ENCODE data around the gene APOB.

Gene APOB

GRCh38 chr2:21019000-21019677 is 24.7 kb downstream of the APOB start:
- no peak for TF ChIP-seq Cebpa-rat (IDR thresholded peaks at IDR 0.05)
- H3K27me3 ChIP-seq: no peaks in the 10 kb centered on the region
- peaks cover under 1% of the 10 kb centered on the region; the same call in 1 of the 2 replicates for H3K4me1 ChIP-seq
- H3K9me3 ChIP-seq: no peaks in the 10 kb centered on the region
- no peak overlapping the region for H3K27ac ChIP-seq
- H3K36me3 ChIP-seq: no peaks in the 10 kb centered on the region
- H3K4me3 ChIP-seq: no peak overlapping the region
- no peak overlapping the region for H3K4me2 ChIP-seq
- no peaks in the 10 kb centered on the region for H4K20me1 ChIP-seq
- H3K9ac ChIP-seq: no peak overlapping the region

- H3K27ac ChIP-seq: no peak overlapping the region
- H3K4me2 ChIP-seq: no peak overlapping the region
- H3K9me3 ChIP-seq: no peaks in the 10 kb centered on the region
- no peaks in the 10 kb centered on the region for H3K27me3 ChIP-seq
- H3K36me3 ChIP-seq: no peaks in the 10 kb centered on the region
- no peaks in the 10 kb centered on the region for H3K4me1 ChIP-seq
- no peak for TF ChIP-seq Cebpa-rat (IDR thresholded peaks at IDR 0.05)
- H3K4me3 ChIP-seq: no peak overlapping the region
- H3K9ac ChIP-seq: no peak overlapping the region
- H4K20me1 ChIP-seq: no peaks in the 10 kb centered on the region
Observed at GRCh38 chr2:21018290-21018689, 25.6 kb downstream of the APOB start.

- H3K27ac ChIP-seq: no peak overlapping the region
- H3K4me1 ChIP-seq: no peaks in the 10 kb centered on the region
- H3K9ac ChIP-seq: no peak overlapping the region
- H4K20me1 ChIP-seq: no peaks in the 10 kb centered on the region
- no peak for TF ChIP-seq Cebpa-rat (IDR thresholded peaks at IDR 0.05)
- no peak overlapping the region for H3K4me3 ChIP-seq
- no peaks in the 10 kb centered on the region for H3K36me3 ChIP-seq
- no peaks in the 10 kb centered on the region for H3K27me3 ChIP-seq
- H3K4me2 ChIP-seq: no peak overlapping the region
- no peaks in the 10 kb centered on the region for H3K9me3 ChIP-seq
Observed at GRCh38 chr2:21017748-21018276, 26.1 kb downstream of the APOB start.

GRCh38 chr2:21015281-21015645 is 28.6 kb downstream of the APOB start:
- no peaks in the 10 kb centered on the region for H3K36me3 ChIP-seq
- no peak for TF ChIP-seq Cebpa-rat (IDR thresholded peaks at IDR 0.05)
- H3K27me3 ChIP-seq: no peaks in the 10 kb centered on the region
- H3K9me3 ChIP-seq: no peaks in the 10 kb centered on the region
- H4K20me1 ChIP-seq: no peaks in the 10 kb centered on the region
- no peaks in the 10 kb centered on the region for H3K4me1 ChIP-seq
- H3K4me3 ChIP-seq: no peak overlapping the region
- H3K27ac ChIP-seq: no peak overlapping the region
- no peak overlapping the region for H3K4me2 ChIP-seq
- H3K9ac ChIP-seq: no peak overlapping the region

GRCh38 chr2:21014364-21015280 is 29.3 kb downstream of the APOB start:
- H3K9me3 ChIP-seq: no peaks in the 10 kb centered on the region
- H3K9ac ChIP-seq: no peak overlapping the region
- no peaks in the 10 kb centered on the region for H3K36me3 ChIP-seq
- H4K20me1 ChIP-seq: no peaks in the 10 kb centered on the region
- H3K4me2 ChIP-seq: no peak overlapping the region
- TF ChIP-seq Cebpa-rat (IDR thresholded peaks at IDR 0.05): no peak
- H3K4me3 ChIP-seq: no peak overlapping the region
- H3K4me1 ChIP-seq: no peaks in the 10 kb centered on the region
- H3K27ac ChIP-seq: no peak overlapping the region
- no peaks in the 10 kb centered on the region for H3K27me3 ChIP-seq

GRCh38 chr2:21013043-21013816 is 30.6 kb downstream of the APOB start:
- no peak for TF ChIP-seq Cebpa-rat (IDR thresholded peaks at IDR 0.05)
- Histone ChIP-seq H3K9ac (no peak overlapping the region), H3K9me3 (no peaks in the 10 kb centered on the region), H3K4me1 (no peaks in the 10 kb centered on the region), H3K4me2 (no peak overlapping the region), H3K27ac (no peak overlapping the region), H3K4me3 (no peak overlapping the region), H3K27me3 (no peaks in the 10 kb centered on the region), H4K20me1 (no peaks in the 10 kb centered on the region), H3K36me3 (no peaks in the 10 kb centered on the region)

DNA sequence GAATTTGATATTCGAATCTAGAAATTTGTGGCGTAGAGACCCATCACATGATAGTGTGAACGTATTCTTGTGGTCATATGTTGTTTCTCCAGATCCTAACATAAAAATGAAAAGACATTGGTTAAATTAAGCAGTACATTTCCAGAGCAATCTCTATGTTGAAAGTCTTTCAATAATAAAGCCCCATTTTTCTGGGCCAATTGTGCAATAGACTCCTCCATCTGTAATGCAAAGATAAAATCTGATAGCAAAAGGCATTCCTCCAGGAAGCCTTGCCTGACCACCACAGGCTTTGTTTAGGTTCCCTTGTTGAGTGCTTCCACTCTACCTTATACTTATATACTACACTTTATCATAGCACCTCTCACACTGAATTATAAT is 31.3 kb downstream of the APOB start:
- no peak overlapping the region for H3K4me3 ChIP-seq
- no peaks in the 10 kb centered on the region for H3K9me3 ChIP-seq
- H3K4me2 ChIP-seq: no peak overlapping the region
- H3K27me3 ChIP-seq: no peaks in the 10 kb centered on the region
- TF ChIP-seq Cebpa-rat (IDR thresholded peaks at IDR 0.05): no peak
- no peak overlapping the region for H3K9ac ChIP-seq
- no peaks in the 10 kb centered on the region for H3K4me1 ChIP-seq
- H4K20me1 ChIP-seq: no peaks in the 10 kb centered on the region
- H3K27ac ChIP-seq: no peak overlapping the region
- no peaks in the 10 kb centered on the region for H3K36me3 ChIP-seq

DNA sequence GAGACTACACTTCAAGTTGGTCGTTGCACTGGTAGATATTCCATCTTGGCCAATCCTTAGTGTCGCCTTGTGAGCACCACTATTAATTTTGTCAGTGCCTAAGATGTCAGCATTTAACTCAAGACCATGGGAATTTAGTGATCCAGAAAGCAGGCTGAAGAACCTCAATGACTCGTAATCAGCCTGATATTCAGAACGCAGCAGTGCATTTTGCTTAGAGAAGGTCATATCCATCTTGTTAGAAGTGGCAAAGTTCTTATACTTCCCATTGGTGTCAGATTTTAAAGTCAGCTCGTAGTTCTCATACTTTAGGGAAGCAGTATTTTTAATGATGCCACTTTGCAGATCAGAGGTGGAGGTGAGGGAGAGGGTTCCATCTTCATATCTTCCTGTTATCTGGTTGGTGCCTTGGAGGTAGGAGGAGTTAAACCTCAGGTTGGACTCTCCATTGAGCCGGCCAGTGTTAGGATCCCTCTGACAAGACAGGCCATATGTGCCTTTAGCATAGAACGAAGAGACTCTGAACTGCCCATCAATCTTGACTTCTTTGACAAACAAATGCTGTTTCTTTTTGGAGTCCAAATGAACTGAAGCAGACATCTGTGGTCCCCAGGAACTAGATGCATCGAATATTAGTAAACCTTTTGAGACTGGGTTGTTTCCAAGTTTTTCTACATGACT is 31.9 kb downstream of the APOB start:
- Histone ChIP-seq H3K4me1 (no peaks in the 10 kb centered on the region), H3K27me3 (no peaks in the 10 kb centered on the region), H4K20me1 (no peaks in the 10 kb centered on the region), H3K4me3 (no peak overlapping the region), H3K27ac (no peak overlapping the region), H3K4me2 (no peak overlapping the region), H3K36me3 (no peaks in the 10 kb centered on the region), H3K9me3 (no peaks in the 10 kb centered on the region), H3K9ac (no peak overlapping the region)
- TF ChIP-seq Cebpa-rat (IDR thresholded peaks at IDR 0.05): no peak

DNA sequence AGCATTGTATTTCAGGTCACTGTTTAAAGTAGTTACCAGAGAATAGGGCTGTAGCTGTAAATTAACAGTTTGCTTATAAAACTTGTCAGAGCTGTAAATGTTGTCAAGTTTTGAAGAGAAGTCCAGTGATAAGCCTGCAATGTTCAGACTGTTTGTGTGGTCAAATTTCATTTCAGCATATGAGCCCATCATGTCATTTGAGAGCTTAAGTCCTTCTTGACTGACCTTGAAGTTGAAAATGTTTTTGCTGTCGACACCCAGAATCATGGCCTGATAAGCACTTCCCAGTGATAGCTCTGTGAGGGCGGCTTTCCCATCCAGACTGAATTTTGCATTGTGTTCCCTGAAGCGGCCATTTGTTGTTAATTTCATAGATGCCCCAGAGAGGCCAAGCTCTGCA is 32.4 kb downstream of the APOB start:
- no peak overlapping the region for H3K4me2 ChIP-seq
- no peak overlapping the region for H3K9ac ChIP-seq
- H3K9me3 ChIP-seq: no peaks in the 10 kb centered on the region
- H3K4me3 ChIP-seq: no peak overlapping the region
- no peaks in the 10 kb centered on the region for H3K36me3 ChIP-seq
- no peaks in the 10 kb centered on the region for H3K4me1 ChIP-seq
- H3K27ac ChIP-seq: no peak overlapping the region
- no peaks in the 10 kb centered on the region for H3K27me3 ChIP-seq
- TF ChIP-seq Cebpa-rat (IDR thresholded peaks at IDR 0.05): no peak
- no peaks in the 10 kb centered on the region for H4K20me1 ChIP-seq

All from BLaER1 (cell line).